SU-DHL-6 (cell line): Measurements from ENCODE around the gene FOXP4.

ENCODE experiments used
- H2AFZ ChIP-seq: fragments of 200-600 bp; sonication (generic); 2 replicates; pipeline ENCODE4 v1.6.1; 2014; ENCODE audit warnings: low read depth, mild to moderate bottlenecking, moderate library complexity, mixed read lengths, antibody characterized with exemption, low read length; ENCODE audit not compliant: severe bottlenecking
- H3F3A ChIP-seq: fragments of 200-600 bp; shearing (Covaris generic); 2 replicates; pipeline ENCODE4 v1.6.0; 2016; ENCODE audit warnings: antibody characterized with exemption, mild to moderate bottlenecking; ENCODE audit not compliant: insufficient read depth
- H3K27ac ChIP-seq: fragments of 200-600 bp; sonication (generic); 2 replicates; pipeline ENCODE4 v1.5.1; 2016; ENCODE audit warnings: low read depth, mild to moderate bottlenecking, low read length, moderate library complexity, mixed read lengths
- H3K27me3 ChIP-seq: fragments of 200-600 bp; sonication (generic), shearing (Covaris generic); 2 replicates; pipeline ENCODE4 v1.6.0; 2014; ENCODE audit warnings: mild to moderate bottlenecking, low read length
- H3K36me3 ChIP-seq: fragments of 200-600 bp; sonication (generic); 2 replicates; pipeline ENCODE4 v1.6.1; 2014; ENCODE audit warnings: mild to moderate bottlenecking, low read length, mixed read lengths
- H3K4me2 ChIP-seq: fragments of 300-600, 200-600 bp; shearing (Covaris generic), sonication (generic); 2 replicates; pipeline ENCODE4 v1.6.0; 2014; ENCODE audit warnings: low read length, low read depth, mild to moderate bottlenecking; ENCODE audit not compliant: poor library complexity, severe bottlenecking
- H3K4me3 ChIP-seq: fragments of 200-600 bp; sonication (generic); 2 replicates; pipeline ENCODE4 v1.5.1; 2014; ENCODE audit warnings: antibody characterized with exemption, low read length, mild to moderate bottlenecking, mixed read lengths; ENCODE audit not compliant: insufficient read depth, poor library complexity, severe bottlenecking
- H3K79me2 ChIP-seq: fragments of 200-600 bp; sonication (generic); 2 replicates; pipeline ENCODE4 v1.6.1; 2014; ENCODE audit warnings: mild to moderate bottlenecking, low read length, moderate library complexity; ENCODE audit not compliant: insufficient read depth
- H3K9ac ChIP-seq: fragments of 200-600 bp; sonication (generic); 2 replicates; pipeline ENCODE4 v1.7.0; 2014; ENCODE audit warnings: mild to moderate bottlenecking, low read length
- H3K9me2 ChIP-seq: fragments of 200-600 bp; sonication (generic); replicated peaks from 2 replicates; pipeline ENCODE4 v1.6.1; 2014; ENCODE audit warnings: low read length; ENCODE audit not compliant: insufficient read depth
- H3K9me3 ChIP-seq: fragments of 200-600 bp; sonication (generic); 2 replicates; pipeline ENCODE4 v1.6.1; 2014; ENCODE audit warnings: low read length, mixed read lengths; ENCODE audit not compliant: insufficient read depth
- H4K20me1 ChIP-seq: fragments of 200-600 bp; sonication (generic); 2 replicates; pipeline ENCODE4 v1.6.1; 2014; ENCODE audit warnings: low read depth, mild to moderate bottlenecking, antibody characterized with exemption, low read length, moderate library complexity, mixed read lengths
- CTCF ChIP-seq: fragments of 200-600 bp; sonication (generic); IDR thresholded peaks from one replicate; pipeline ENCODE4 v1.5.1; 2017; ENCODE audit warnings: antibody characterized with exemption, mild to moderate bottlenecking, low read length, moderate library complexity; ENCODE audit not compliant: insufficient read depth, poor library complexity, severe bottlenecking
- EZH2phosphoT487 ChIP-seq: fragments of 200-600 bp; sonication (generic), shearing (Covaris generic); conservative IDR thresholded peaks from 2 replicates; pipeline ENCODE4 v1.6.1; 2018; ENCODE audit warnings: mild to moderate bottlenecking, antibody characterized with exemption, low read length, moderate library complexity, mixed read lengths

Gene FOXP4

GRCh38 chr6:41522780-41523548 lies 23.2 kb upstream of the FOXP4 start:
- Histone ChIP-seq H4K20me1 (no peaks in the 10 kb centered on the region), H3K27me3 (no peaks in the 10 kb centered on the region; the same call in 1 of the 2 replicates), H3K27ac (no peak overlapping the region), H3F3A (no peaks in the 10 kb centered on the region), H3K79me2 (no peaks in the 10 kb centered on the region), H3K4me3 (no peak overlapping the region), H3K9me3 (no peaks in the 10 kb centered on the region), H3K9ac (no peak overlapping the region), H2AFZ (no peak overlapping the region), H3K9me2 (no peaks in the 10 kb centered on the region), H3K36me3 (no peaks in the 10 kb centered on the region), H3K4me2 (no peak overlapping the region)
- TF ChIP-seq EZH2phosphoT487 = no peak
- TF ChIP-seq CTCF = no peak

DNA sequence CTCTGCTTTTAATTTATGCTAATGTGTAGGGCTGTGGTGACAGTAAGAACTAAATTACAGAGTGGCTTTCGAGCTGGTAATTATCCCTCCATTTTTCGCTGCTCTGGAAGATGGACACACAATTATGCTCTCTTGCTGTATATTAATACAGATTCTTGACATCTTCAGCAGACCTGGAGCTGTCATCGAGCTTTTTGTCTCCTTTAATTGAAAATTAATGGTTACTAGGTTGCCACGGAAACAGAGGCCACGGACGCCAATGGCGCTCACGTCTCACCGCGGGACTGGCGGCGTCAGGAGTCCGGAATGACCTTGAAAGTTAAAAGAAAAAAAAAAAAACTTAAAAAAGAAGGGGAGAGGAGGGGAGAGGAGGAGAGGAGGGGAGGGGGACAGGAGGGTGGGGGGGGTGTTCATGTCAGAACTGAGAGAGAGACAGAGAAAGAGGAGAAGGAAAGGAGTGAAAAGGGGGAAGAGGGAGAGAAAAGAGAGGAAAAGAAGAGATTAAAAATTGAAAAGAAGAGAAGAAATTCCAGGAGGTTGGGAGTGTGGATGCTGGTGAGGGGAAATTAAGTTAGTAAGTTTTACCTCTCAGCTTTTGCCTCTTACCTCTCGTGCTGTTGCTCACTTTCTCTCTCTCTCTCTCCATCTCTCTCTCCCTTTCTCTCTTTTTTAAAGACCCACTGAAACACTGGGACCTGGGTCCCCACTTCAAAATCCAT lies 22.1 kb upstream of the FOXP4 start:
- Histone ChIP-seq H3K9ac (no peak overlapping the region), H3K9me2 (no peaks in the 10 kb centered on the region), H3K4me2 (no peak overlapping the region), H2AFZ (no peak overlapping the region), H3K27ac (no peak overlapping the region), H3K4me3 (no peak overlapping the region), H3K27me3 (peaks cover 3% of the 10 kb centered on the region; the same call in 1 of the 2 replicates), H3K79me2 (no peaks in the 10 kb centered on the region), H3K36me3 (no peaks in the 10 kb centered on the region), H3K9me3 (no peaks in the 10 kb centered on the region), H4K20me1 (no peaks in the 10 kb centered on the region), H3F3A (no peaks in the 10 kb centered on the region)
- TF ChIP-seq CTCF = no peak
- no peak for TF ChIP-seq EZH2phosphoT487

- Histone ChIP-seq H3K9me3 (no peaks in the 10 kb centered on the region), H2AFZ (no peak overlapping the region), H3K79me2 (no peaks in the 10 kb centered on the region), H3K9ac (no peak overlapping the region), H3K4me3 (no peak overlapping the region), H3K9me2 (no peaks in the 10 kb centered on the region), H4K20me1 (no peaks in the 10 kb centered on the region), H3F3A (no peaks in the 10 kb centered on the region), H3K27me3 (peaks cover 3% of the 10 kb centered on the region; the same call in 1 of the 2 replicates), H3K4me2 (no peak overlapping the region), H3K36me3 (no peaks in the 10 kb centered on the region), H3K27ac (no peak overlapping the region)
- TF ChIP-seq CTCF = no peak
- TF ChIP-seq EZH2phosphoT487 = no peak
Measured at GRCh38 chr6:41524634-41525011, 21.6 kb upstream of the FOXP4 start.
